Caco-2 (cell line): ENCODE measurements around the gene PERP. TPM values are rescaled to one million over a fixed set of nuclear protein-coding genes. Genes with fewer than 3 reads are reported as not detected.

Source experiments
- BruUV-seq: library from RNA; stranded (reverse); fragments of 400-500 nt; replicated peaks from 2 replicates; lab custom pipeline; 2021; lab: Mats Ljungman, UMichigan
- CTCF ChIA-PET: fragments of 300-600 bp; sonication (Branson Sonifier 250); formaldehyde crosslinking; loops from one replicate; lab custom pipeline; 2022; ENCODE audit warnings: antibody characterized with exemption; lab: Charles Lee
- POLR2A ChIA-PET: fragments of 300-600 bp; sonication (Branson Sonifier 250); formaldehyde crosslinking; loops from one replicate; lab custom pipeline; 2022; ENCODE audit warnings: antibody characterized with exemption; lab: Charles Lee
- DNase-seq, 2 experiments: peaks; one replicate each; pipeline versions ENCODE4 v3.0.0 to v3.0.0-alpha.2; 2020 to 2022
- H3K27me3 ChIP-seq: replicated peaks from 2 replicates; pipeline ENCODE4 v1.6.0; 2011; ENCODE audit warnings: low read length; ENCODE audit not compliant: control insufficient read depth, insufficient read depth
- H3K36me3 ChIP-seq: 2 replicates; pipeline ENCODE4 v1.5.1; 2011; ENCODE audit warnings: low read length; ENCODE audit not compliant: control insufficient read depth, insufficient read depth
- H3K4me1 ChIP-seq: fragments of 250-450 bp; sonication (Bioruptor Pico); 2 replicates; pipeline ENCODE4 v1.5.1; 2020; ENCODE audit warnings: mild to moderate bottlenecking
- H3K4me3 ChIP-seq: 2 replicates; pipeline ENCODE4 v1.5.1; 2011; ENCODE audit warnings: low read depth, mild to moderate bottlenecking, control low read depth, low read length
- H3K9me3 ChIP-seq: fragments of 250-450 bp; sonication (Bioruptor Pico); 2 replicates; pipeline ENCODE4 v1.5.1; 2020; ENCODE audit warnings: mild to moderate bottlenecking, moderate library complexity
- H3K27ac Mint-ChIP-seq: one replicate; pipeline ENCODE4 v1.8.0; 2022; ENCODE audit warnings: mixed read lengths; ENCODE audit not compliant: unreplicated experiment
- H3K27me3 Mint-ChIP-seq: one replicate; pipeline ENCODE4 v1.8.0; 2022; ENCODE audit warnings: mixed read lengths; ENCODE audit not compliant: insufficient read depth, unreplicated experiment
- H3K36me3 Mint-ChIP-seq: one replicate; pipeline ENCODE4 v1.8.0; 2022; ENCODE audit warnings: mild to moderate bottlenecking, mixed read lengths; ENCODE audit not compliant: insufficient read depth, unreplicated experiment
- H3K4me1 Mint-ChIP-seq: one replicate; pipeline ENCODE4 v1.8.0; 2022; ENCODE audit warnings: low read depth, mixed read lengths; ENCODE audit not compliant: unreplicated experiment
- H3K4me3 Mint-ChIP-seq: one replicate; pipeline ENCODE4 v1.8.0; 2022; ENCODE audit warnings: mild to moderate bottlenecking, moderate library complexity, mixed read lengths; ENCODE audit not compliant: unreplicated experiment
- H3K9me3 Mint-ChIP-seq: one replicate; pipeline ENCODE4 v1.8.0; 2022; ENCODE audit warnings: mixed read lengths; ENCODE audit not compliant: unreplicated experiment
- CTCF ChIP-seq, 2 experiments: fragments of 200-600 bp in 1 of 2; IDR thresholded peaks; 1 replicate in 1 of 2; 2 replicates in 1 of 2; pipeline versions ENCODE4 v1.5.1 to v1.8.0; 2011 to 2022; ENCODE audit warnings: antibody characterized with exemption in 1 of 2, control low read depth in 1 of 2, inconsistent platforms in 1 of 2, low read depth in 1 of 2, low read length in 1 of 2, mild to moderate bottlenecking in 1 of 2, moderate library complexity in 1 of 2; ENCODE audit not compliant: insufficient read depth in 1 of 2, severe bottlenecking in 1 of 2, unreplicated experiment in 1 of 2
- intact Hi-C: fragments of 100-400 bp; cut with micrococcal nuclease; formaldehyde crosslinking; loops from one replicate; pipeline ENCODE4 v1.10.0; 2022; ENCODE audit not compliant: unreplicated experiment
- total RNA-seq: library from RNA; stranded (reverse); gene quantifications from 2 replicates; pipeline ENCODE4 v1.2.3, GENCODE V29; 2022

Gene PERP
- total RNA-seq, 1 experiment from 2014 or later, result 141 TPM

- peak overlapping the region; percentile 58 for H3K27ac Mint-ChIP-seq
- Histone ChIP-seq H3K27me3 (no peaks in the 10 kb centered on the region), H3K36me3 (no peaks in the 10 kb centered on the region), H3K9me3 (no peaks in the 10 kb centered on the region), H3K4me1 (peaks cover 28% of the 10 kb centered on the region), H3K4me3 (no peak overlapping the region)
- peaks cover 57% of the 10 kb centered on the region for H3K36me3 Mint-ChIP-seq
- peak overlapping the region; percentile 11 for H3K4me3 Mint-ChIP-seq
- intact Hi-C loops, result loop anchor here (1.0 kb wide), 1 partner anchor 71 kb away; no protein-coding TSS in a partner anchor
- DNase-seq, result peak in 1 of 2 experiments; percentile 49
- CTCF ChIA-PET, result no interaction called here
- H3K27me3 Mint-ChIP-seq, result no peaks in the 10 kb centered on the region
- H3K9me3 Mint-ChIP-seq, result no peaks in the 10 kb centered on the region
- no TSS peak for BruUV-seq
- no peak for TF ChIP-seq CTCF (IDR thresholded peaks at IDR 0.05; ENCODE audit: insufficient read depth in 1 of 2, low read depth in 1 of 2, low read length in 1 of 2, severe bottlenecking in 1 of 2, unreplicated experiment in 1 of 2)
- peaks cover 27% of the 10 kb centered on the region for H3K4me1 Mint-ChIP-seq
- POLR2A ChIA-PET, result no interaction called here
Observed at GRCh38 chr6:138088326-138088762, 18.9 kb downstream of the PERP start.

GRCh38 chr6:138087593-138088325 lies 19.5 kb downstream of the PERP start:
- peaks cover 27% of the 10 kb centered on the region for H3K4me1 Mint-ChIP-seq
- Histone ChIP-seq H3K4me1 (peaks cover 28% of the 10 kb centered on the region), H3K27me3 (no peaks in the 10 kb centered on the region), H3K36me3 (no peaks in the 10 kb centered on the region), H3K4me3 (no peak overlapping the region), H3K9me3 (no peaks in the 10 kb centered on the region)
- H3K4me3 Mint-ChIP-seq, result no peak overlapping the region
- peaks cover 51% of the 10 kb centered on the region for H3K36me3 Mint-ChIP-seq
- TF ChIP-seq CTCF (IDR thresholded peaks at IDR 0.05; ENCODE audit: insufficient read depth in 1 of 2, low read depth in 1 of 2, low read length in 1 of 2, severe bottlenecking in 1 of 2, unreplicated experiment in 1 of 2), result no peak
- ChIA-PET CTCF (interaction anchor here (0.7 kb wide), 1 partner anchor 79 kb away, joined by 4 read pairs; no protein-coding TSS in a partner anchor), POLR2A (interaction anchor here (0.7 kb wide), 1 partner anchor 18 kb away, joined by 3 read pairs; no protein-coding TSS in a partner anchor)
- H3K27ac Mint-ChIP-seq, result peak overlapping the region; percentile 58
- intact Hi-C loops, result loop anchor here (1.0 kb wide), 1 partner anchor 70 kb away; no protein-coding TSS in a partner anchor
- no peak for DNase-seq
- H3K9me3 Mint-ChIP-seq, result no peaks in the 10 kb centered on the region
- no TSS peak for BruUV-seq
- no peaks in the 10 kb centered on the region for H3K27me3 Mint-ChIP-seq

DNA sequence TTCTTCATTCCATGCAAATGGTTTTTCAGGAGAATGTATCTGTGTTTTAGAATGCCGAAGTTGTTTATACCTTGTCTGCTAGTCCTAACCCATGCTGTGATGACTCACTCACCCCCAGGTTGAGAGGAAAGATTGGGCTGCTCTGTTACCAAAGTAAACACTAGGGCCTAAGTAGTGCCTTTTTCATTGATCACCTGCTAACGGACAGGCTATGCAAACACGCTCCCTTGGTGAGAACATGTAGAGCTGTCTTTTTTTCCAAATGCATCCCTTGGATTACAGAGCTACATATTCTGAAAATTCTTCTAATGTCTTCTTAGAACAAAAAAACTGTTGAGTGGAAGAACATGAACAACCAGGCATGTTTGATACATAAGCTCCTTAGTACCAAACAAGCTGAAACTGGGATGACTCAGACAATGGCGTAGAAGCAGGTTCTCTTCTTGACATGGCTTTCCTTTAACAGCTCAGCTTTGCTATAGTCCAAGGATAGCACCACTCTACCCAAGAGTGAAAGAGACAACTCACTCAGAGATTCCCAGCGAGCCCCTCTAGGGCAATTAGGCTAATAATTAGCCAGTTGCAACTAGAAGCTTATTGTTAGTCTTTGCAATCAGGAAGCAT lies 20.5 kb downstream of the PERP start:
- intact Hi-C loops, result no loop called here
- Mint-ChIP-seq H3K36me3 (peaks cover 40% of the 10 kb centered on the region), H3K4me3 (no peak overlapping the region), H3K9me3 (no peaks in the 10 kb centered on the region), H3K27me3 (no peaks in the 10 kb centered on the region), H3K4me1 (peaks cover 27% of the 10 kb centered on the region), H3K27ac (no peak overlapping the region)
- peak; percentile 45 to 48 for DNase-seq
- Histone ChIP-seq H3K27me3 (no peaks in the 10 kb centered on the region), H3K4me3 (no peak overlapping the region), H3K36me3 (no peaks in the 10 kb centered on the region), H3K4me1 (peaks cover 28% of the 10 kb centered on the region), H3K9me3 (no peaks in the 10 kb centered on the region)
- ChIA-PET POLR2A (interaction anchor here (0.7 kb wide), 1 partner anchor 19 kb away, joined by 3 read pairs; no protein-coding TSS in a partner anchor), CTCF (interaction anchor here (0.6 to 0.7 kb wide), 2 partner anchors 78 to 423 kb away, joined by 3 to 4 read pairs; no protein-coding TSS in a partner anchor)
- no peak for TF ChIP-seq CTCF (IDR thresholded peaks at IDR 0.05; ENCODE audit: insufficient read depth in 1 of 2, low read depth in 1 of 2, low read length in 1 of 2, severe bottlenecking in 1 of 2, unreplicated experiment in 1 of 2)
- BruUV-seq, result no TSS peak
